GM19455 (cell line): ENCODE measurements around the gene PEG3.
"Not testable (repeated sequence)": the region's sequence is repeated elsewhere in the genome, so short reads cannot be mapped to it uniquely, and the experiment has no call there.

Source experiments
- ATAC-seq: cut with Tn5 transposase; IDR thresholded peaks from one replicate; pipeline ENCODE4 v1.9.1; 2021; ENCODE audit not compliant: unreplicated experiment

PEG3 gene

DNA sequence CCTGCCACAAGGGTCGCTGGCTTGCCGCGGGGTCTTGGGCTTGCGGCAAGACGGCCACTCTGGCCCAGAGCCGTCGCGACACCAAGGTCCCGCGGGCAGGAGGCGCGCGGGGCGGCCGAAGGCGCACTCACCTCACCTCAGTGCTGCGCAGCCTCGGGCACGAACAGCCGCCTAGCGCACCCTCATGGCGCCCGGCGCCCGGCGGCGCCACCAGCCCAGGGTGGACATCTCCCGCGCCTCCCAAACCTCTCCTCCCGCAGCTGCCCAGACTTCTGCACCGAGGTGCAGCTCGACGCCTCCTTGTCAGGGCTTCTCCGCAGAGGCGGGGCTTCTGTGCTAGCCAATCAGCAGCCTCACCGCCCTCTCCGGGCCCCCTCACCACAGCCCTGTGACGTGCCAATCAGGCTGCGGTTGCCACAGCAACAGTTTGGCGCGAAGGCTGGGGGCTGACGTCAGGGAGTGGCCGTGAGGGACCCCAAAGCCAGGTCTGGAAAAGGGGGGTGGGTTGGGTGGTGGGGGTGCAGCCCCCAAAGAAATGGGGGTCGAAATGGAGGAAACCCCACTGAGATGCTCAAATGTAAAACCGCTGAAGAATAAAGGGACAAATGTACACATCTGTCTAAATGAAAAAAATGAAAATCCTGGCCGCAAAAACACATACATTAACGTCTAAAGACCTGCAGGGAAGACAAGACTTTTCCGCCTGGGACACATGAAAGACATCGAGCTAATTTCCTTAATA lies at the start of gene PEG3, which contains the start of gene ZIM2:
Gene PEG3, minus strand, starts transcription at position 276 of the 742 bp plus-strand sequence. CDS start 16,071 bp downstream, outside the sequence.
Gene ZIM2, minus strand, starts transcription at position 276 of the 742 bp plus-strand sequence. CDS start 16,449 bp downstream, outside the sequence.
- no peak for ATAC-seq

DNA sequence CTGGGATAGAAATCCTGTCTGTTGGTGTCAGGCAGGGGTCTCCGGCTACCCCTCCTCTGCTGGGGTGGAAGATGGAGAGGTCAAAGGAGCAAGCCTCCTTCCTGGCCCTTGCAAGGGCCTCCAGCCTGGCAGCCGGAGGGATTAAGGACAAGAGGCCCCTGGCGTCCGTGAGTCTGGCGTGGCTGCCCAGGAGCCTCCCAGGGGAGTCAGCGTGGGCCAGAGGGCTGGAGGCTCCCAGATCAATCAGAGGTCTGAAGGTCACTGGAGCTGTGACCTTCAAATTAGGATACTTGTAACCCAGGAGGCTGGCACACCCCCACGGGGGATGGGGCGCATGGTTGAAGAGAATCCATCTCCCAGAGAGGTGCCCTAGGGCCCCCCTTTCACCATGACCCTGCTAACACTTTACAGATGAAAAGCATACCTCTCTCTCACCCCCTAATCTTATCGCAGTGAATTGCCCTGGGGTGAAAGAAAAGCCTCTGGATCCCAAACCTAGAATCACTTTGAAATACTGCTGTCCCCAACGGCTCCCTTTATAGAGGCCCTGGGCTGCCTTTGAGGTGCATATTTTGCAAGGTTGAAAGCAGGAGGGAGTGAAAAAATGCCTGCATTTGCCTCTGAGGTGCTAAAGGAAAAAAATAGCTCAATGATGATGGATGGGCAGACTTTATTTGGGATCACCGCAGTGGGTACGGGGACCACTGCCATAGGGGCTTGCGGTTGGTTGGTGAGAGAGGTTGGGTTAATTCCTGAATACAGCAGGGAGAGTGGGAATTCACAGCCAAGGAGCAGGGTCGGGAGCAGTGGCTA lies 44.9 kb upstream of the PEG3 start:
- ATAC-seq, result no peak

DNA sequence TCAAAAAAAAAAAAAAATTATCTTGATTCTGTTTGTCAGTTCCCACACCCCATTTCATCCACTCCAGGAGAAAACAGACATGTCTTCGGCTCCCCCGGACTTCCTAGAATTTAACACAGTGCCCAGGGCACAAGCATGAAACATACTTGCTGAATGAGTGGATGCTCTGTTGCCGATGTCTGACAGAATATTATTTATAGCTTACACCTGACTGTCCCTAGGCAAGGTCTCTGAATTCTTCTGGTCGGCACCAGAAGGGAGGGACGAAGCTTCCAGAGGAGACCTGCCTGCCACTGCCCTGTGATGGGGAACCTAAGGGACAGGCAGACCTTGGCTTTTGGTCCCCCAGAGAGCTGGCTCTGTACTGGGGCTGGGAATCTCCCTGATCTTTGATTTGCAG lies 43.9 kb upstream of the PEG3 start:
- ATAC-seq, result no peak

DNA sequence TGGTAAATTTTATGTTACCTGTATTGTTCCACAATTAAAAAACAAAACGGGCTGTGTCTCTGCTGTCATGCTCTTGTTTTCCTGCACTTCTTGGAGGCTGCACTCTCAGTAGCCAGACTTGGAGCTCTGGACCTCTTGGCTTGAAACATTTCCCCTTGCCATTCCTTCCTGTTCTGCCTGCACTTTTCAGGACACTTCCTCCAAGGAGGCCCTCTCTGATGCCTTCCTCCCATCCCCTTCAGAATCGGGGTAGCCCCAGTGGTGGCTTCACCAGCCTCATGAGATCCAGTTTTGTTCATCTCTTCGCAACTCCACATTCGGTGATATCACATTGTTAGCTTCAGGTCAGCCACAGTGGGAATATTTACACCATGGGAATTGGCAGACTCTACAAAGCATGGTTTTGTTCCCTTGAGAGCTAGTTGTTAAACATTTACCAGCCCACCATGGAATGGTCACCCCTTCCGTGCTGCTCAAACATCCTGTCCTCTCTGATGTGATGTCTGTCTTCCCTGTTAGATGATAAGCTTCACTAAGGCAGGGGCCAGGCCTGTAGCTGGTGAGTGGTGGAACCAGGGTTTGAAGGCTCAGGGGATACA lies 40.2 kb upstream of the PEG3 start:
- ATAC-seq, result no peak

DNA sequence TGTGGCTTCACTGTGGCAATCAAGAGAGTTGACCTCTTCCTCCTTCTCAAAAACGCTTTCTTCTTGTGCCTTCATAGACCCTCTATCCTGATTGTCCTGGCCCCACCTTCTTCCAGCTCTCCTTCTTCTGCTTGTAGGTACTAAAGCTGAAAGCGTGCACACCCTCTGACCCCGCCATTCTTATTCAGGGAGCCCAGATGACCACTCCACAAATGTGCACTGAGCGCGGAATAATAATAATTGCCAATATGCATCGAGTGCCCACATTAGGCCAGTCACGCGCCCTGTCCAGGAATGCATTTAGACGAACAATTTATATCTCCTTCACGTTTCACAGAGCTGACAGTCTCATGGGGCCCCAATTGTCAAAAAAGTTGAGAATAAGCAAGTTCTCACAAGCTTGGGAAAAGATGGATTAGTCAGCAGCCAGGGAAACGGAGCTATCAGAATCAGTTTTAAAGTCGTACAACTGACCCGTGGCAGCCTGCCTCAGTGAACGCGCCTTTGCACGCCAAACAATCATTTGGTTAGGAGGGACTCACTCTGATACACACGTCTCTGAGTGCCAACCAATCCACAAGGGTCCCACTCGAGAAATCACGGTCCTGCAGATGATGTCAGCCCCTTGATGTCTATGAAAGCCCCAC lies 36.7 kb upstream of the PEG3 start:
- no peak for ATAC-seq

DNA sequence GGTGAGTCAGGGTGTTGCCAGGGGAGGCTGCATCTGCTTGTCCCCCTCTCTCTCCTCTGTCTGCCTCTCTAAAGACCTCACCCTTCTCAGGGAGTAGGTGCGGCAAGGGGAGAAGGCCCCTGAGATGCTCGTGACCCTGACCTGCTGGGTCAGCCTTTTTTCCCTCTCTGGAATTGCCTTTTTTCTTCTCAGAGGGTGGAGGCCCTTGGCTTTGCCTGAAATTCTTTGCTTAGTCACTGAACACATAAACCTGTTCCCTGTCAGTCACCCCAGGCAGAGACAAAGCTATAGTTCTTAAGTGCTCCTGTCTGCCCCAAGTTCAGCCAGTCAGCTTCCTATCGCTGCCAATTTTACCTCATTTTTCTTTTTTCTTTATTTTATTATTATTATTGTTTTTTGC lies 35.2 kb upstream of the PEG3 start:
- ATAC-seq, result no peak

DNA sequence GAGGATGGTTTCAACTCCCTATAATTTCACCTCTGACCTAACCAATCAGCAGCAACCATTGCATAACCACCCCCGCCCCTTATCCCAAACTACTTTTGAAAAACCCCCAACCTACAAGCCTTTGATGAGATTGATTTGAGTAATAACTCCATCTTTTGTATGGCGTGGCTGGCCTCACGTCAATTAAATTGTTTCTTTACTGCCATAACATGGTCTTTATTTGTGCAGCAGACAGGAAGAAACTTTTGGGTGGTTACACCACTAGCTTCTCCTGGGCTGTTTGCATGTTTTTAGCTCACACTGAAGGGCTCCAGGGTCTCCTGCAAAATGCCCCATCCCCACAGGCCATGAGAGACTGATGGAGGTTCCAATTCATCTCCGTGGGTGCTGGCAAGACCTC lies 34.0 kb upstream of the PEG3 start:
- ATAC-seq, result no peak

DNA sequence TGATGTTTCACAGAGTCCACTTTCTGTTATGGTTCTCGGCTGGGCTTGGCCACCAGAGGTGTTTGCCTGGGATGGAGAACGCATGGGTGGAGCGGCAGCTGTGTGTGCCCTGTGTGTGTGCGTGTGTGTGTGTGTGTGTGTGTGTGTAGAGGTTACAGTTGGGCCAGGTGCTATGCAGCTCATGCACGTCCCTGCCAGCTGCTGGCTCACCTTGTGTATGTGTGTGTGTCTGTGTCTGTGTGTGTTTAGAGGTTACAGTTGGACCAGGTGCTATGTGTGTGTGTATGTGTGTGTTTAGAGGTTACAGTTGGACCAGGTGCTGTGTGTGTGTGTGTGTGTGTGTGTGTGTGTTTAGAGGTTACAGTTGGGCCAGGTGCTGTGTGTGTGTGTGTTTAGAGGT lies 33.0 kb upstream of the PEG3 start:
- no peak for ATAC-seq

DNA sequence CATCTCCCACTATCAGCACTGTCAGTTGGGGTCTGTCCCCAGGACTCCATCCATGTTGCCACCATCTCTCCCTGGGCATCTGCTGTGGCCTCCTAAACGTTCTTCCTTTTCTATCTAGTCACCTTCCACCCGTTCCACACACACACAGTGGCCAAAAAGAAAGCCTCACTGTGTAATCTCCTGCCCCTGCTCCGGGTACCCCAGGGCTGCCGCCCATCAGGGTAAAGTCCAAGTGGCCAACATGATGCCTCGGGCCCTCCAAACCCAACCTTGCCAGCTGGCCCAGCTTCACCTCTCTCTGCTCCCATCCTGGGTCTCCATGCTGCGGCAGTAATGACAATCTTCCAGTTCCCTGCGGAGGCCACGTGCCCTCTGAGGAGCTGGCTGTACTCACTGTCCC lies 29.4 kb upstream of the PEG3 start:
- ATAC-seq, result no peak

DNA sequence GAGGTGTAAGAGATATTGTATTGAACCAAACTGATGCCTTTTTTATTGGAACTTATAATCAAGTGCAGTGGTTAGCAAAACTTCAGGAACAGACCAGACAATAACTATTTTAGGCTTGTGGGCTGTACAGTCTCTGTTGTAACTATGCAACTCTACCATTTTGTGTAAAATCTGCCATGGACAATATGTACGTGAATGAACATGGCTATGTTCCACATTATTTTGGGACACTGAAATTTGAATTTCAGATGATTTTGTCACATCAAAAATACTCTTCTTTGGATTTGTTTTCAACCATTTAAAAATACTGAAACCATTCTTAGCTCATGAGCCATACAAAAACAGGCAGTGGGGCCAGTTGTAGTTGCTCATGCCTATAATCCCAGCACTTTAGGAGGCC lies 27.9 kb upstream of the PEG3 start:
- ATAC-seq, result no peak

DNA sequence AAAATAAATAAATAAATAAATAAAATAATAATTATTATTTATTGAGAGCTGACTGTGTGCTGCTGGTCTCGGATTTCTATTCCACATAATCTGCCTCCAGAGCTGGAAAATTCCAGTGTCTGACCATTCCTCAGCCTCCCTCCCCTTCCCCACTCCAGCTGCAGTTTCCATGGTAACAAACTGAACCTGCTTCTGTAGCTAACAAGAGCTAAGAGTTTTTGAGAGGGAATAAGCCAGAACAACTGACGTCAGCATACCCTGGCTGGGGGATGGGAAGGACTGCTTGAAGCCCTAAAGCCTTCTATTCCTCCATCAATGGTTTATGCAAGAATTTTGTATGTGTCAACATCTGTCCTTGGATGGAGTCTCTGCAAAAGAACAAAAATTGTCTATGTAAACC lies 26.0 kb upstream of the PEG3 start:
- no peak for ATAC-seq

DNA sequence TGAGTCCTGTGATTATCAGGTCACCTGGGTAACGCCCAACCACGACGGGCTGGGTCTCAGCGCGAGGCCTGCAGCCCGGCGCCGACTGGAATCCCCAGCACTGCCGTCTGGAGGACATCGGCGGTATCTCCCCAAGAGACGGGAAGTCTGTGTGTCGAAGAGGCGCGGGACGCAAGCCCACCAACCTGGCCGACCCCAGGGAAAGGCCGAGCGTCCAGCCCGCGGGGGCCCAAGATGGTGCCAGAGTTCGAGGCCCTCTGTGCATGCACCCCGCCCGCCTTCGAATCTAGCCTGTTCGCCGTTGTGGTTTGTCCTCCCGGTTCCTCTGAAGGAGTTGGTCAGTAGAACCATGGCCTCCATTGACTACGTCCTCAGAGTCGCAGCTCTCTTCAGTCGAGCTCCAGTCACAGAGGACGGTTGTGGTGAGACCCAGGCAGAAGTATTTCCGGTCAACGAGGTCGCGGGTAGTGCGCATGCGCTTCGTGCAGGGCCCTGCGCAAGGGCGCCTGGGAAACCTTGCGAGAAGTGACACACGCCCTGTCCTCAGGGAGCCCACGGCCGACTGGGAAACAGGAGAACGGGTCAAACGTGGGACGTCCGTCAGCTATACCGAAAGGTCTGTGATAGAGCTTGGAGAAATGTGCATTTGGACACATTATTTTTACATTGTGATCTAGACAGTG lies 24.1 kb upstream of the PEG3 start:
- no peak for ATAC-seq

DNA sequence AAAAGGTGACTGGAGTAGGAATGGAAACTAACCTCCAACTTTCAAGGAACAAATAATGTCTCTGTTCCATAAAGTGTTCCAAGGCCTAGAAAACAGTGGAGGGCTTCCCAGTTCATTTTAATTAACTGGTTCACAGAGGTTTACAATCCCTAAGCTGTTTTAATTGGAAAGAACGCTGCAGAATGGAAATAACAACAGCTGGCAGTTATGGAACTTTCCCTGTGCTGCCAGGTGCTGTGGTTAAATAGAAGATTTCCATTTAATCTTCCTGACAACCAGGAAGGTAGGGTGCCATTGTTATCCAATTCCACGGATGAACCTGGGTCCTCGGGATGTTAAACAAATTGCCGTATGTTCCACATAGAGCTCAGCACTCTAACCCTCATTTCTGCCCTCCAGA lies 22.2 kb upstream of the PEG3 start:
- ATAC-seq, result no peak

DNA sequence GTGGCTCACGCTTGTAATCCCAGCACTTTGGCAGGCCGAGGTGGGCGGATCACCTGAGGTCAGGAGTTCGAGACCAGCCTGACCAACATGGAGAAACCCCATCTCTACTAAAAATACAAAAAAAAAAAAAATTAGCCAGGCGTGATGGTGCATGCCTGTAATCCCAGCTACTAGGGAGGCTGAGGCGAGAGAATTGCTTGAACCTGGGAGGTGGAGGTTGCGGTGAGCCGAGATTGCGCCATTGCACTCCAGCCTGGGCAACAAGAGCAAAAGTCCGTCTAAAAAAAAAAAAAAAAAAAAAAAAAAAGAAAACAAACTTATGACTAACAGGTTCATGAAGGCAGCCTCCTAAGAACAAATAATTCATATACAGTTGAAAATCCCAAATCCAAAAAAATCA lies 19.9 kb upstream of the PEG3 start:
- ATAC-seq, result not testable (repeated sequence)

DNA sequence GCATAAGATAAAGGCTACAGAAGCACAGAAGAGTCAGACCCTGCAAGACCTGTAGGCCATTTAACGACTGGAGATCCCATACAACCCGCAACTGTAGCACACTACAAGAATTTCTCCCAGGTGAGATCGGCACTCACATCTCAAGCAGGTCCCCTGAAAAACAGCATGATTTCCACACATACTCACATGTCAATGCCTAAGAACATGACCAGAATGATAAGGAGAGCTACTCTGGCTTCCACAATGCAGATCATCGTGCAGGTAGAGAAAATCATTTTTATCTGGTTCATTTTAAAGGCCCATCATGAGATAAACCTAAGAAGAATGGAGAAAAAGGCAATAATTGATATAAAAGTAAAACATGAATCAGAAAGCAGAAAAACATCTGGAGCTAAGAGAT lies 17.5 kb upstream of the PEG3 start:
- no peak for ATAC-seq

DNA sequence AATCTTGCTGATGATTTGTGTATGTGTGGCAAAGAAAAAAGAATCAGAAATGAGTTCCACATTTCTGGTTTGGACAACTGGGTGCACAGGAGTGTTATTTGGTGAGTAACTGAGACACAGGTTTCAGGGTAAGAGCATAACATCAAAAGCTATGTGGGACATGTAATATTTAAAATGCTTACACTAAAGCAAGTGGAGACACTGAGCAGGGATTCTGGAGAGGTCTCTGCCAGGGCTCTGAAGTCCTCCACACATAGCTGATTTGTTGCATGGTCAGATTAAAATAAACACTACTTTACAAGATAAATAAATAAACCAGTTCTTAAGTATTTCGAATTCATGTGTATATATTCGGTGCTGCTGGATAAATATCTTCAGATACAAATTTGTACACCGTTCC lies 16.3 kb upstream of the PEG3 start:
- ATAC-seq, result no peak

DNA sequence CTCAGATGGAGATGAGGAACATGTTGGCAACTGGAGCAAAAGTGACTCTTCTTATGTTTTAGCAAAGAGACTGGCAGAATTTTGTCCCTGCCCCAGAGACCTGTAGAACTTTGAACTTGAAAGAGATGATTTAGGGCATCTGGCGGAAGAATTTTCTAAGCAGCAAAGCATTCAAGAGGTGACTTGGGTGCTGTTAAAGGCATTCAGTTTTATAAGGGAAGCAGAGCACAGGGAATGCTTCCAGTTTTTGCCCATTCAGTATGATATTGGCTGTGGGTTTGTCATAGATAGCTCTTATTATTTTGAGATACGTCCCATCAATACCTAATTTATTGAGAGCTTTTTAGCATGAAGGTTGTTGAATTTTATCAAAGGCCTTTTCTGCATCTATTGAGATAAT lies 11.8 kb upstream of the PEG3 start:
- not testable (repeated sequence) for ATAC-seq

DNA sequence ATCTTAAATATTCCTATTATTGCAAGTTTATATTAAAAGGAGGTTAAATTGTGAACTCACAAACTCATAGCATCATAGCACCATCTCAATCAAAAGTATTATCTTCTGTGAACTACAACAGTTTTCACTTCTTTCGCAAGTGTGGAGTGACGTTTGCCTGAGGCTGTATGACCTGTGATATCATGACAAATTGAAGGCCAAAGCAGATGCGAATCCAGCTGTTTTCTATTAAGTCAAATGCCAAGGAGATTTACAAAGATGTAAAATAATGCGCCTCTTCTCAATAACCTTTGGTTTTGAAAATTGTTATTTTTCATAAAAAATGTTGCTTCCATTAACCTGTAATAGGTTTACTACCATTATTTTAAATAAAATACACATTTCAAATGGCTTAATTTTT lies 7.6 kb upstream of the PEG3 start:
- ATAC-seq, result no peak

DNA sequence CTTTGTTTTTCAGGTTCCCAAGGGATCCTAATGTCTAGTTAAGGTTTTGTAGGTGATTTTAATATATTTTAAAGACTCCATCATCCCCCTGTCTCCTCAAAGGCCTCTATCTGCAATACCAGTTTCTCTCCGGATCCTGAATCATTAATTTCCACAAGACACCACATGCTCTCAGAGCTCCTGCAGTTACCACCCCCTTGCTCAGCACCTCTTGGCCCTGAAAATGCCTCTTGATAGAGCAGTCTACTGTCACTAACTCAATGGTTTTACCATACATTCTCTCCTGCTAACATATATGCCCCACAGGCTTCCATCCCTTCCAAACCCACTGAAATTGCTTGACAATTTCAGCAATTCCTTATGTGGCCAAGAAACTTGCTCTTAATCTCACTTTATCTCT lies 1.9 kb upstream of the PEG3 start:
- ATAC-seq, result no peak

DNA sequence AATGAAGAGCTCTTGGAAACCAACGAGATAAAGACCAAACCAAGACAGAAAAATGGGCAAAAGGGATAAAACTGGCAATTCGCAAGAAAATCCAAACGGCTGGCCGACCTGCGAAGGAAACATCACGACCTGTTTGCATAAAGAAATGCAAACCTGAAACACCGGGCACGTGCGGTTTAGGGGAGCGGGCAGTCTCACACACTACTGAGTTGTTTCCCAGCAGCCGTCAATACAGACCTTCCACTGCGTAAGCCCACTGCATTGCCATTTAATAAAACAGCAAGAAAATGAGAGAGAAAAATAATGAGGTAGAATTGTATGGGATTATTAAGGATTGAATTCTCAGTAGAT lies 642 bp upstream of the PEG3 start:
- ATAC-seq, result no peak
